ENCODE data around the gene QPCTL. TPM values are rescaled to one million over a fixed set of nuclear protein-coding genes. Genes with fewer than 3 reads are reported as not detected.

The QPCTL gene
- polyA plus RNA-seq, 1 of the 3 experiments (the other 2 are of a cell fraction): 17.6 TPM

- no peaks in the 10 kb centered on the region; a peak in 1 of 4 replicates for H3K4me1 ChIP-seq (ENCODE audit: control insufficient read depth in 1 of 2, insufficient read depth in 2 of 2, low read depth in 1 of 2, low read length in 1 of 2)
- no peaks in the 10 kb centered on the region for H3F3A ChIP-seq (replicated peaks; ENCODE audit: insufficient read depth)
- no peak for TF ChIP-seq TEAD4 (IDR thresholded peaks at IDR 0.05; ENCODE audit: borderline replicate concordance, insufficient read depth)
- TF ChIP-seq GATA2 (CRISPR knock-in tag; IDR thresholded peaks at IDR 0.05): no peak
- TF ChIP-seq JUND (IDR thresholded peaks at IDR 0.05): no peak
- H4K20me1 ChIP-seq (ENCODE audit: insufficient read depth): no peaks in the 10 kb centered on the region
- ChIA-PET POLR2A (no interaction called here), CTCF (interaction anchor here (0.8 to 1.9 kb wide), 4 partner anchors 11 to 47 kb away, joined by 3 to 4 read pairs (median 3); no protein-coding TSS in a partner anchor)
- no peaks in the 10 kb centered on the region for H3K9me2 ChIP-seq
- H3K4me2 ChIP-seq: no peak overlapping the region
- WGBS (ENCODE audit: low lambda C conversion rate): 55% methylated on average over 4 of the region's 5 CpGs
- H2AFZ ChIP-seq (ENCODE audit: low read depth): no peak overlapping the region
- H3K27me3 ChIP-seq (ENCODE audit: insufficient read depth): no peaks in the 10 kb centered on the region
- no peak for DNase-seq
- no peak overlapping the region for H3K4me3 ChIP-seq (ENCODE audit: low read depth in 2 of 2, low read length in 1 of 2)
- no peak overlapping the region for H3K27ac ChIP-seq (ENCODE audit: low read depth in 2 of 2, low read length in 1 of 2)
- H3K36me3 ChIP-seq (replicated peaks in 1 of 2; ENCODE audit: control insufficient read depth in 1 of 2, insufficient read depth in 2 of 2, low read length in 1 of 2): no peaks in the 10 kb centered on the region
- no peak overlapping the region for H3K9ac ChIP-seq
- H3K9me3 ChIP-seq: no peaks in the 10 kb centered on the region
- H3K79me2 ChIP-seq (ENCODE audit: insufficient read depth): no peaks in the 10 kb centered on the region
Observed at GRCh38 chr19:45653634-45654033, 38.8 kb upstream of the QPCTL start.

- Histone ChIP-seq H3K9ac (no peak overlapping the region), H3K9me2 (no peaks in the 10 kb centered on the region), H3K4me1 (ENCODE audit: control insufficient read depth in 1 of 2, insufficient read depth in 2 of 2, low read depth in 1 of 2, low read length in 1 of 2) (no peaks in the 10 kb centered on the region; a peak in 1 of 4 replicates), H3K79me2 (ENCODE audit: insufficient read depth) (no peaks in the 10 kb centered on the region), H4K20me1 (ENCODE audit: insufficient read depth) (no peaks in the 10 kb centered on the region), H3K4me2 (no peak overlapping the region), H3K9me3 (no peaks in the 10 kb centered on the region), H3K27me3 (ENCODE audit: insufficient read depth) (no peaks in the 10 kb centered on the region), H2AFZ (ENCODE audit: low read depth) (no peak overlapping the region), H3K4me3 (ENCODE audit: low read depth in 2 of 2, low read length in 1 of 2) (no peak overlapping the region), H3K36me3 (replicated peaks in 1 of 2; ENCODE audit: control insufficient read depth in 1 of 2, insufficient read depth in 2 of 2, low read length in 1 of 2) (no peaks in the 10 kb centered on the region), H3F3A (replicated peaks; ENCODE audit: insufficient read depth) (no peaks in the 10 kb centered on the region), H3K27ac (ENCODE audit: low read depth in 2 of 2, low read length in 1 of 2) (no peak overlapping the region)
- ChIA-PET POLR2A (no interaction called here), CTCF (no interaction called here)
- no peak for DNase-seq
- WGBS (ENCODE audit: low lambda C conversion rate): 83% methylated on average over 3 of the region's 3 CpGs
- TF ChIP-seq EZH2phosphoT487 (IDR thresholded peaks at IDR 0.05; ENCODE audit: borderline replicate concordance, low read depth) (no peak), TAF1 (IDR thresholded peaks at IDR 0.05; ENCODE audit: borderline replicate concordance, low read depth, low read length) (no peak), JUND (IDR thresholded peaks at IDR 0.05) (no peak), SIN3A (IDR thresholded peaks at IDR 0.05; ENCODE audit: borderline replicate concordance, low read depth, low read length) (no peak), POLR2AphosphoS5 (IDR thresholded peaks at IDR 0.05; ENCODE audit: low read depth, low read length) (no peak), NFIC (IDR thresholded peaks at IDR 0.05; ENCODE audit: borderline replicate concordance) (no peak), FOXJ3 (CRISPR knock-in tag; IDR thresholded peaks at IDR 0.05) (no peak), GATA2 (CRISPR knock-in tag; IDR thresholded peaks at IDR 0.05) (no peak)
- TF ChIP-seq, protein P1, sequence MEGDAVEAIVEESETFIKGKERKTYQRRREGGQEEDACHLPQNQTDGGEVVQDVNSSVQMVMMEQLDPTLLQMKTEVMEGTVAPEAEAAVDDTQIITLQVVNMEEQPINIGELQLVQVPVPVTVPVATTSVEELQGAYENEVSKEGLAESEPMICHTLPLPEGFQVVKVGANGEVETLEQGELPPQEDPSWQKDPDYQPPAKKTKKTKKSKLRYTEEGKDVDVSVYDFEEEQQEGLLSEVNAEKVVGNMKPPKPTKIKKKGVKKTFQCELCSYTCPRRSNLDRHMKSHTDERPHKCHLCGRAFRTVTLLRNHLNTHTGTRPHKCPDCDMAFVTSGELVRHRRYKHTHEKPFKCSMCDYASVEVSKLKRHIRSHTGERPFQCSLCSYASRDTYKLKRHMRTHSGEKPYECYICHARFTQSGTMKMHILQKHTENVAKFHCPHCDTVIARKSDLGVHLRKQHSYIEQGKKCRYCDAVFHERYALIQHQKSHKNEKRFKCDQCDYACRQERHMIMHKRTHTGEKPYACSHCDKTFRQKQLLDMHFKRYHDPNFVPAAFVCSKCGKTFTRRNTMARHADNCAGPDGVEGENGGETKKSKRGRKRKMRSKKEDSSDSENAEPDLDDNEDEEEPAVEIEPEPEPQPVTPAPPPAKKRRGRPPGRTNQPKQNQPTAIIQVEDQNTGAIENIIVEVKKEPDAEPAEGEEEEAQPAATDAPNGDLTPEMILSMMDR (IDR thresholded peaks at IDR 0.05): no peak
- TF ChIP-seq, protein P2, sequence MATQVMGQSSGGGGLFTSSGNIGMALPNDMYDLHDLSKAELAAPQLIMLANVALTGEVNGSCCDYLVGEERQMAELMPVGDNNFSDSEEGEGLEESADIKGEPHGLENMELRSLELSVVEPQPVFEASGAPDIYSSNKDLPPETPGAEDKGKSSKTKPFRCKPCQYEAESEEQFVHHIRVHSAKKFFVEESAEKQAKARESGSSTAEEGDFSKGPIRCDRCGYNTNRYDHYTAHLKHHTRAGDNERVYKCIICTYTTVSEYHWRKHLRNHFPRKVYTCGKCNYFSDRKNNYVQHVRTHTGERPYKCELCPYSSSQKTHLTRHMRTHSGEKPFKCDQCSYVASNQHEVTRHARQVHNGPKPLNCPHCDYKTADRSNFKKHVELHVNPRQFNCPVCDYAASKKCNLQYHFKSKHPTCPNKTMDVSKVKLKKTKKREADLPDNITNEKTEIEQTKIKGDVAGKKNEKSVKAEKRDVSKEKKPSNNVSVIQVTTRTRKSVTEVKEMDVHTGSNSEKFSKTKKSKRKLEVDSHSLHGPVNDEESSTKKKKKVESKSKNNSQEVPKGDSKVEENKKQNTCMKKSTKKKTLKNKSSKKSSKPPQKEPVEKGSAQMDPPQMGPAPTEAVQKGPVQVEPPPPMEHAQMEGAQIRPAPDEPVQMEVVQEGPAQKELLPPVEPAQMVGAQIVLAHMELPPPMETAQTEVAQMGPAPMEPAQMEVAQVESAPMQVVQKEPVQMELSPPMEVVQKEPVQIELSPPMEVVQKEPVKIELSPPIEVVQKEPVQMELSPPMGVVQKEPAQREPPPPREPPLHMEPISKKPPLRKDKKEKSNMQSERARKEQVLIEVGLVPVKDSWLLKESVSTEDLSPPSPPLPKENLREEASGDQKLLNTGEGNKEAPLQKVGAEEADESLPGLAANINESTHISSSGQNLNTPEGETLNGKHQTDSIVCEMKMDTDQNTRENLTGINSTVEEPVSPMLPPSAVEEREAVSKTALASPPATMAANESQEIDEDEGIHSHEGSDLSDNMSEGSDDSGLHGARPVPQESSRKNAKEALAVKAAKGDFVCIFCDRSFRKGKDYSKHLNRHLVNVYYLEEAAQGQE (IDR thresholded peaks at IDR 0.05; ENCODE audit: low read depth, low read length): no peak
- TF ChIP-seq, protein P3, sequence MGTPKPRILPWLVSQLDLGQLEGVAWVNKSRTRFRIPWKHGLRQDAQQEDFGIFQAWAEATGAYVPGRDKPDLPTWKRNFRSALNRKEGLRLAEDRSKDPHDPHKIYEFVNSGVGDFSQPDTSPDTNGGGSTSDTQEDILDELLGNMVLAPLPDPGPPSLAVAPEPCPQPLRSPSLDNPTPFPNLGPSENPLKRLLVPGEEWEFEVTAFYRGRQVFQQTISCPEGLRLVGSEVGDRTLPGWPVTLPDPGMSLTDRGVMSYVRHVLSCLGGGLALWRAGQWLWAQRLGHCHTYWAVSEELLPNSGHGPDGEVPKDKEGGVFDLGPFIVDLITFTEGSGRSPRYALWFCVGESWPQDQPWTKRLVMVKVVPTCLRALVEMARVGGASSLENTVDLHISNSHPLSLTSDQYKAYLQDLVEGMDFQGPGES (IDR thresholded peaks at IDR 0.05; ENCODE audit: low read depth, low read length): no peak
- TF ChIP-seq, protein P4, sequence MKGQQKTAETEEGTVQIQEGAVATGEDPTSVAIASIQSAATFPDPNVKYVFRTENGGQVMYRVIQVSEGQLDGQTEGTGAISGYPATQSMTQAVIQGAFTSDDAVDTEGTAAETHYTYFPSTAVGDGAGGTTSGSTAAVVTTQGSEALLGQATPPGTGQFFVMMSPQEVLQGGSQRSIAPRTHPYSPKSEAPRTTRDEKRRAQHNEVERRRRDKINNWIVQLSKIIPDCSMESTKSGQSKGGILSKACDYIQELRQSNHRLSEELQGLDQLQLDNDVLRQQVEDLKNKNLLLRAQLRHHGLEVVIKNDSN (IDR thresholded peaks at IDR 0.05; ENCODE audit: borderline replicate concordance, low read depth): no peak
- TF ChIP-seq, protein P5, sequence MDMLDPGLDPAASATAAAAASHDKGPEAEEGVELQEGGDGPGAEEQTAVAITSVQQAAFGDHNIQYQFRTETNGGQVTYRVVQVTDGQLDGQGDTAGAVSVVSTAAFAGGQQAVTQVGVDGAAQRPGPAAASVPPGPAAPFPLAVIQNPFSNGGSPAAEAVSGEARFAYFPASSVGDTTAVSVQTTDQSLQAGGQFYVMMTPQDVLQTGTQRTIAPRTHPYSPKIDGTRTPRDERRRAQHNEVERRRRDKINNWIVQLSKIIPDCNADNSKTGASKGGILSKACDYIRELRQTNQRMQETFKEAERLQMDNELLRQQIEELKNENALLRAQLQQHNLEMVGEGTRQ (IDR thresholded peaks at IDR 0.05; ENCODE audit: borderline replicate concordance, low read depth, low read length): no peak
Observed at GRCh38 chr19:45655073-45655472, 37.4 kb upstream of the QPCTL start.

Data from SK-N-SH (cell line).